Ovary (tissue), 3 donors: ENCODE results near the gene SYT2.

ENCODE experiments used
- EP300 ChIP-seq: sonication (generic); formaldehyde crosslinking; IDR thresholded peaks from one replicate; pipeline ENCODE4 v1.6.1; 2017; ENCODE audit warnings: antibody characterized with exemption
- TF ChIP-seq, protein P1 (sequence below), 3 donors: fragments of 450-650 bp in 2 of 3; fragments of 200-600 bp in 1 of 3; IDR thresholded peaks; one replicate each; pipeline versions ENCODE4 v1.5.1 to v1.8.0; 2016 to 2022; ENCODE audit warnings: antibody characterized with exemption in 3 of 3, mild to moderate bottlenecking in 1 of 3
- donor health status: DM: no; HTN: no; CAD: no.

DNA sequence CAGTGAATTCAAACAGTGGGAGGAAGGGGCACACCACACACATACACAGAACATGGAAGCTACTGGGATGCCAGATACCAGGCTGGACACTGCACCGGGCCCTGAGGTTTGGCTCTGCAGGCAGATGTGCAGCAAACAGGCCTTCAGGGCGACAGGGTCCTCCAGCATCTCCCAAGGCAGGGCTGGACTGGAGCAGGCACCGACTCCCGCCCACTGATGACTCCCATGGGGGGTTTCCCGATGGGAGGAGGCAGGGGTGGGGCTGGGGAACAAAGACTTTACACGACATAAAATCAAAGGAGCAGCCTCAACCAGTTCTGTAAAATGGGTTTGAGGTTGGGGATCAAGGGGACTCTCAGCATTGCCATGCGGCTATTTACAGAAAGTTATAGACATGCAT is 118.1 kb downstream of the SYT2 start:
- TF ChIP-seq, protein P1, sequence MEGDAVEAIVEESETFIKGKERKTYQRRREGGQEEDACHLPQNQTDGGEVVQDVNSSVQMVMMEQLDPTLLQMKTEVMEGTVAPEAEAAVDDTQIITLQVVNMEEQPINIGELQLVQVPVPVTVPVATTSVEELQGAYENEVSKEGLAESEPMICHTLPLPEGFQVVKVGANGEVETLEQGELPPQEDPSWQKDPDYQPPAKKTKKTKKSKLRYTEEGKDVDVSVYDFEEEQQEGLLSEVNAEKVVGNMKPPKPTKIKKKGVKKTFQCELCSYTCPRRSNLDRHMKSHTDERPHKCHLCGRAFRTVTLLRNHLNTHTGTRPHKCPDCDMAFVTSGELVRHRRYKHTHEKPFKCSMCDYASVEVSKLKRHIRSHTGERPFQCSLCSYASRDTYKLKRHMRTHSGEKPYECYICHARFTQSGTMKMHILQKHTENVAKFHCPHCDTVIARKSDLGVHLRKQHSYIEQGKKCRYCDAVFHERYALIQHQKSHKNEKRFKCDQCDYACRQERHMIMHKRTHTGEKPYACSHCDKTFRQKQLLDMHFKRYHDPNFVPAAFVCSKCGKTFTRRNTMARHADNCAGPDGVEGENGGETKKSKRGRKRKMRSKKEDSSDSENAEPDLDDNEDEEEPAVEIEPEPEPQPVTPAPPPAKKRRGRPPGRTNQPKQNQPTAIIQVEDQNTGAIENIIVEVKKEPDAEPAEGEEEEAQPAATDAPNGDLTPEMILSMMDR (IDR thresholded peaks at IDR 0.05): no peak
- no peak for TF ChIP-seq EP300
